HUES6 (cell line): Measurements from ENCODE around the gene PCSK5.
"Not testable (repeated sequence)": the region's sequence is repeated elsewhere in the genome, so short reads cannot be mapped to it uniquely, and the experiment has no call there.

Experiments used
- H3K27ac ChIP-seq: 2 replicates; pipeline ENCODE4 v1.7.0; 2013; ENCODE audit warnings: low read depth, mild to moderate bottlenecking, low read length, inconsistent platforms
- H3K27me3 ChIP-seq: 2 replicates; pipeline ENCODE4 v1.6.1; 2013; ENCODE audit warnings: low read length; ENCODE audit not compliant: control insufficient read depth, insufficient read depth
- H3K36me3 ChIP-seq: 2 replicates; pipeline ENCODE4 v1.6.1; 2013; ENCODE audit warnings: low read length; ENCODE audit not compliant: control insufficient read depth, insufficient read depth
- H3K4me1 ChIP-seq: 2 replicates; pipeline ENCODE4 v1.6.1; 2013; ENCODE audit warnings: low read length; ENCODE audit not compliant: control insufficient read depth, insufficient read depth
- H3K4me3 ChIP-seq: 2 replicates; pipeline ENCODE4 v1.5.1; 2013; ENCODE audit warnings: low read depth, low read length
- H3K9ac ChIP-seq: one replicate; pipeline ENCODE4 v1.6.1; 2013; ENCODE audit warnings: mild to moderate bottlenecking, low read length
- H3K9me3 ChIP-seq: 2 replicates; pipeline ENCODE4 v1.6.1; 2013; ENCODE audit warnings: low read depth, low read length; ENCODE audit not compliant: control insufficient read depth, insufficient read depth

PCSK5 gene

DNA sequence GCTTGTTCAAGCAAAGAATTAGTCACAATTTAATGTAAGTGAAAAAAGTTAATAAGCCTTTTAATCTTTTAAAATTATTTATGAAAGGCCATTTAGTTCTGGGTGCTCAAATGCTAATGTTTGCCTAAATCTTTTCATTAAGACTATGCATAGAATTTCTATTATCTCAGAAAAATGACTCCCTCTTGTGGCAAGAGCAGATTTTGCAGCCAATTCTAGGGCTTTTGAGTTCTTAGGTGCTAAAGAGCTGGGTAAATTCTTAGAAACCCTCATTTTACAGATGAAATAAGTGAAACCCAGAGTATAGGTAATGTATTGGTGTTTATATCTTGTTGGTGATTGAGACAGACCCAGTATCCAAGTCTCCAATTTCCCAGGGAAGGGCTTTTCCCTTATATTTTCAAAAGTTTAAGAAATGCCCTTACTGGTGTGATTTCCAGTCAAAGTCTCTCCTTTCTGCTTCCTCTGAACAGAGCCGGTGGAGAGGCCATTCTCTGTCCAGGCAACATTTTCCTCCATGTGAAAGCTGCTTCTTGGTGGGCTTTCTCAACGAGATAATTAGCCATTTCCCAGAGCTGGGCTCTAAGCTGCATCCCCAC lies 24.1 kb upstream of the PCSK5 start:
- no peak overlapping the region for H3K9ac ChIP-seq
- no peaks in the 10 kb centered on the region for H3K27me3 ChIP-seq
- H3K4me3 ChIP-seq: no peak overlapping the region
- H3K36me3 ChIP-seq: no peaks in the 10 kb centered on the region
- H3K9me3 ChIP-seq: no peaks in the 10 kb centered on the region
- H3K27ac ChIP-seq: no peak overlapping the region
- no peaks in the 10 kb centered on the region for H3K4me1 ChIP-seq

DNA sequence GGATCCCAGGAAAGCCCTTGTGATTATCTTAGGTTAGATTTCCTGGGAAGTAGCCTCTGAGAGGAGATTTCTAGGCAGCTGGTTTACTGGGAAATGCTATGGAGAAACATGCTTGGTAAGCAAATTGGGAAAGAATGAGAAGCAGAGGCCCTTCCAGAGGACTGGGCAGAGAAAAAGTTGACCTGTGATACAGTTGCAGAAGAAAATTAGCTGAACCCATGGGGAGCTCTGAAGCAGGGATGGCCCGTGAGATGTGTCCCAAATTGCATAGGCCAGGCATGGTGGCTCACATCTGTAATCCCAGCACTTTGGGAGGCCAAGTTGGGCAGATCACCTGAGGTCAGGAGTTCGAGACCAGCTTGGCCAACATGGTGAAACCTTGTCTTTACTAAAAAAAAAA lies 21.9 kb upstream of the PCSK5 start:
- H3K27ac ChIP-seq, H3K9ac ChIP-seq, H3K4me3 ChIP-seq, H3K27me3 ChIP-seq, H3K9me3 ChIP-seq, H3K4me1 ChIP-seq, H3K36me3 ChIP-seq: not testable (repeated sequence)

- H3K9me3 ChIP-seq: no peaks in the 10 kb centered on the region
- H3K36me3 ChIP-seq: no peaks in the 10 kb centered on the region
- H3K9ac ChIP-seq: no peak overlapping the region
- no peaks in the 10 kb centered on the region for H3K4me1 ChIP-seq
- H3K4me3 ChIP-seq: no peak overlapping the region
- H3K27me3 ChIP-seq: no peaks in the 10 kb centered on the region
- no peak overlapping the region for H3K27ac ChIP-seq
These were observed 21.2 kb upstream of the PCSK5 start for GRCh38 chr9:75869236-75869635.

GRCh38 chr9:75870450-75870849 lies 20.0 kb upstream of the PCSK5 start:
- Histone ChIP-seq H3K9me3 (no peaks in the 10 kb centered on the region), H3K4me3 (no peak overlapping the region), H3K36me3 (no peaks in the 10 kb centered on the region), H3K4me1 (no peaks in the 10 kb centered on the region), H3K27me3 (no peaks in the 10 kb centered on the region), H3K27ac (no peak overlapping the region), H3K9ac (no peak overlapping the region)

DNA sequence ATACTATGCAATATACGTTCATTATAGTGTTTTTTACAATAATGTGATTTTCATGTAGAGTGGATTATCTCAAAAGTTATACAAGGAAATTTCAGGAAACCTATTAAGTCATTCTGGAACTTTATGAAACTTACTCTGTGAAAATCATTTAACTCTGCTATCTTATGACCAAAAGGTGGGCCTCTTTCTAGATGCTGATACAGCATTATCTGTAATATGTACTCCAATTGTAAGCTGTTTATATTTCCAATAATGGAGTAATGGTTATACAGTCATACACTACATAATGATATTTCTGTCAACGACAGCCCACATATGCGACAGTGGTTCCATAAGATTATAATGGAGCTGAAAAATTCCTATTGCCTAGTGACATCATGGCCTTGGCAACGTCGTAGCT lies 18.8 kb upstream of the PCSK5 start:
- no peak overlapping the region for H3K4me3 ChIP-seq
- no peaks in the 10 kb centered on the region for H3K9me3 ChIP-seq
- H3K4me1 ChIP-seq: no peaks in the 10 kb centered on the region
- H3K27me3 ChIP-seq: no peaks in the 10 kb centered on the region
- no peak overlapping the region for H3K9ac ChIP-seq
- no peak overlapping the region for H3K27ac ChIP-seq
- H3K36me3 ChIP-seq: no peaks in the 10 kb centered on the region

DNA sequence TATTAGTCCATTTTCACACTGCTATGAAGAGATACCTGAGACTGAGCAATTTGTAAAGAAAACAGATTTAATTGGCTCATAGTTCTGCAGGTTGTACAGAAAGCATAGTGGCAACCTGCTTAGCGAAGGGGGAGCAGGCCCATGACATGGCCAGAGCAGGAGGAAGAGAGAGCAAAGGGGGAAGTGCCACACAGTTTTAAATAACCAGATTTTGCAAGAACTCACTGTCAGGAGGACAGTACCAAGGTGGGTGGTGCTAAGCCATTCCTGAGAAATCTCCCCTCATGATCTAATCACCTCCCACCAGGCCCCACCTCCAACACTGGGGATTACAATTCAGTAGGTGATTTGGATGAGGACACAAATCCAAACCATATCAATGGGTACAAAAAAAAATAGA lies 16.8 kb upstream of the PCSK5 start:
- H3K4me3 ChIP-seq: no peak overlapping the region
- H3K27me3 ChIP-seq: no peaks in the 10 kb centered on the region
- no peak overlapping the region for H3K9ac ChIP-seq
- no peaks in the 10 kb centered on the region for H3K9me3 ChIP-seq
- no peak overlapping the region for H3K27ac ChIP-seq
- H3K36me3 ChIP-seq: no peaks in the 10 kb centered on the region
- H3K4me1 ChIP-seq: no peaks in the 10 kb centered on the region

- no peaks in the 10 kb centered on the region for H3K36me3 ChIP-seq
- no peaks in the 10 kb centered on the region for H3K9me3 ChIP-seq
- H3K4me3 ChIP-seq: no peak overlapping the region
- peaks cover 13% of the 10 kb centered on the region for H3K4me1 ChIP-seq
- no peak overlapping the region for H3K27ac ChIP-seq
- no peaks in the 10 kb centered on the region for H3K27me3 ChIP-seq
- H3K9ac ChIP-seq: no peak overlapping the region
These were observed 13.4 kb upstream of the PCSK5 start for GRCh38 chr9:75876999-75877640.

DNA sequence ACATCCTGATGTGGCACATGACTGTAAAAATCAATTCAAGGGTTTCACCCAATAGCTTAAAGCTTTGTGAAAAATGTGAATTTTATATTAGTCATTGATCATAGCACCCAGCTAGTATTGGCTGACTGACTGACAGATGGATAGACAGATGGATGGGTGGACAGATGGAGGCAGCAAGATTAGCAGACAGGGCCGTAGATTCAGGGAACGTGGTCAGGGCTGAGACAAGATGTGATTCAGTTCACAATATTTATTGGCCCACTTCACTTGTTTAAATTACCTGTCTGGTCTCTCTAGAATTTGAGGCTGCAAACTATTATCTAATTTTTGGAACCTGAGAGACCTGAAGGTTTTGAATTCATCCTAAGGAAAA lies 12.0 kb upstream of the PCSK5 start:
- H3K27ac ChIP-seq: no peak overlapping the region
- H3K9ac ChIP-seq: no peak overlapping the region
- H3K4me1 ChIP-seq: peaks cover 13% of the 10 kb centered on the region
- no peak overlapping the region for H3K4me3 ChIP-seq
- no peaks in the 10 kb centered on the region for H3K36me3 ChIP-seq
- H3K9me3 ChIP-seq: no peaks in the 10 kb centered on the region
- H3K27me3 ChIP-seq: no peaks in the 10 kb centered on the region

- Histone ChIP-seq H3K4me3 (no peak overlapping the region), H3K9me3 (no peaks in the 10 kb centered on the region), H3K4me1 (peaks cover 13% of the 10 kb centered on the region), H3K27me3 (no peaks in the 10 kb centered on the region), H3K9ac (no peak overlapping the region), H3K27ac (no peak overlapping the region), H3K36me3 (no peaks in the 10 kb centered on the region)
These were observed 9.9 kb upstream of the PCSK5 start for GRCh38 chr9:75880618-75881017.

DNA sequence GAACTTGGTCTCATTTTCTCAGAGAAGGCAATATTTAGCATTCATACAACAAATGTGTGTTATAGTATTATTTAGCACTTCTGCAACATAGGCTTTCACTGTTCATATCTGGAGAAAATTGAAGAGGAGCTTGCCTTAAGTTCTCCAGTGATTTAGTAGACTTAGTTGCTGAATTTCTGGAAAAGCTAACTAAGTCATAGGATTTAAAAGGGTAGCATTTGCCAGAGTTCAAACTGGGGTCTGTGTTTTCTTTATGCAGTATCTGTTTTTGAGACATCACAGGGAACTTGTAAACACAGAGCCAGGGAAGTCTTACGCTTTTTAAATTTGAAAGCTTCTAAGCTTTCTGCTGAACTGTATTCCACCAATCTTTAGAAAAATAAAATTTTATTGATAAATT lies 8.7 kb upstream of the PCSK5 start:
- Histone ChIP-seq H3K9me3 (no peaks in the 10 kb centered on the region), H3K36me3 (no peaks in the 10 kb centered on the region), H3K9ac (no peak overlapping the region), H3K4me3 (no peak overlapping the region), H3K4me1 (peaks cover 13% of the 10 kb centered on the region), H3K27me3 (no peaks in the 10 kb centered on the region), H3K27ac (no peak overlapping the region)

GRCh38 chr9:75885652-75886051 lies 4.8 kb upstream of the PCSK5 start:
- Histone ChIP-seq H3K27me3 (peaks cover 13% of the 10 kb centered on the region), H3K9ac (no peak overlapping the region), H3K36me3 (no peaks in the 10 kb centered on the region), H3K4me3 (no peak overlapping the region), H3K4me1 (no peaks in the 10 kb centered on the region), H3K9me3 (no peaks in the 10 kb centered on the region), H3K27ac (no peak overlapping the region)
